Liver (tissue), 2 donors: ENCODE data around the gene FAM25G.

Source experiments
- TF ChIP-seq, protein P1 (sequence below): fragments of 150-350 bp; IDR thresholded peaks from 2 replicates; pipeline ENCODE4 v1.5.1; 2017; ENCODE audit warnings: improper control_type of control experiment, low read depth, low read length; ENCODE audit not compliant: missing input control
- TF ChIP-seq, protein P2 (sequence below): IDR thresholded peaks from 2 replicates; pipeline ENCODE4 v1.6.1; 2016; ENCODE audit warnings: antibody characterized with exemption
- donor health status: healthy.

DNA sequence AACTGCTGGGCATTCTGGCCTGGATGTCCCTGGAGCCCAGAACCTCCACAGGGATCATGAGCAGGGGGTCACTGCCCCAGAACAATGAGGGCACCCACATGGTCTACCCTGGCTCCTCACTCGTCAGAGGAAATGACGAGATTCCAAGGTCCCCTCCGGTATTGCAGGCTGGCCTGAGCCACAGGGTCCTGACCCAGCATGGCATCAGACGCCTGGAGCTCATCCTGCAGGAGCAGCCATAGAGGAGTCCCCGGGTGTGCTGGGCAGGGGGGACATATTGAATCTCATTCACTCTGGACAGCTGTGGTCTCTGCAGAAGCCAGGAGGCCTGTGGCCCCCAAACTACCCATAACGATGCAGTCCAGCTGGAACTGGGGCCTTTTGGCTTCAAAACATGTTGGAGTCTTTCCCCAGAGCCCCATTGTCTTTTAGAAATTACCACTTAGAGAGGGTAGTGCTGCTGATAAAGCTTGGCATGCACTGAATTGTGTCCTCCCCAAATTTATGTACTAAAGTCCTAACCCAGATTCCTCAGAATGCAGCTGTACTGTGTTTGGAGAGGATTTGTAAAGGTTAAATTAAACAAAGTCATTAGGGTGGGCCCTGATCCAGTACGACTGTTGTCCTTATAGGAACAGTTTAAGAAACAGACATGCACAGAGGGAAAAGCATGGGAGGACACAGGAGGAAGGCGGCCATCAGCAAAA lies 35.3 kb downstream of the FAM25G start:
- TF ChIP-seq, protein P1, sequence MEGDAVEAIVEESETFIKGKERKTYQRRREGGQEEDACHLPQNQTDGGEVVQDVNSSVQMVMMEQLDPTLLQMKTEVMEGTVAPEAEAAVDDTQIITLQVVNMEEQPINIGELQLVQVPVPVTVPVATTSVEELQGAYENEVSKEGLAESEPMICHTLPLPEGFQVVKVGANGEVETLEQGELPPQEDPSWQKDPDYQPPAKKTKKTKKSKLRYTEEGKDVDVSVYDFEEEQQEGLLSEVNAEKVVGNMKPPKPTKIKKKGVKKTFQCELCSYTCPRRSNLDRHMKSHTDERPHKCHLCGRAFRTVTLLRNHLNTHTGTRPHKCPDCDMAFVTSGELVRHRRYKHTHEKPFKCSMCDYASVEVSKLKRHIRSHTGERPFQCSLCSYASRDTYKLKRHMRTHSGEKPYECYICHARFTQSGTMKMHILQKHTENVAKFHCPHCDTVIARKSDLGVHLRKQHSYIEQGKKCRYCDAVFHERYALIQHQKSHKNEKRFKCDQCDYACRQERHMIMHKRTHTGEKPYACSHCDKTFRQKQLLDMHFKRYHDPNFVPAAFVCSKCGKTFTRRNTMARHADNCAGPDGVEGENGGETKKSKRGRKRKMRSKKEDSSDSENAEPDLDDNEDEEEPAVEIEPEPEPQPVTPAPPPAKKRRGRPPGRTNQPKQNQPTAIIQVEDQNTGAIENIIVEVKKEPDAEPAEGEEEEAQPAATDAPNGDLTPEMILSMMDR = no peak
- TF ChIP-seq, protein P2, sequence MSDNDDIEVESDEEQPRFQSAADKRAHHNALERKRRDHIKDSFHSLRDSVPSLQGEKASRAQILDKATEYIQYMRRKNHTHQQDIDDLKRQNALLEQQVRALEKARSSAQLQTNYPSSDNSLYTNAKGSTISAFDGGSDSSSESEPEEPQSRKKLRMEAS = no peak
